ENCODE results near the gene MYL6.

The MYL6 gene

GRCh38 chr12:56165369-56165768, 7.2 kb downstream of the MYL6 start:
- Histone ChIP-seq H3K27me3 (ENCODE audit: insufficient read depth, poor library complexity, severe bottlenecking) (no peaks in the 10 kb centered on the region), H3K27ac (replicated peaks) (no peak overlapping the region), H3K4me3 (replicated peaks; ENCODE audit: insufficient read depth, low read length) (no peak overlapping the region)
- TF ChIP-seq GABPA (IDR thresholded peaks at IDR 0.05; ENCODE audit: low read depth), result no peak
- no peak for TF ChIP-seq SPI1 (IDR thresholded peaks at IDR 0.05; ENCODE audit: borderline replicate concordance, low read depth)
- TF ChIP-seq POLR2AphosphoS5 (IDR thresholded peaks at IDR 0.05; ENCODE audit: low read depth), result no peak
- TF ChIP-seq, protein P1, sequence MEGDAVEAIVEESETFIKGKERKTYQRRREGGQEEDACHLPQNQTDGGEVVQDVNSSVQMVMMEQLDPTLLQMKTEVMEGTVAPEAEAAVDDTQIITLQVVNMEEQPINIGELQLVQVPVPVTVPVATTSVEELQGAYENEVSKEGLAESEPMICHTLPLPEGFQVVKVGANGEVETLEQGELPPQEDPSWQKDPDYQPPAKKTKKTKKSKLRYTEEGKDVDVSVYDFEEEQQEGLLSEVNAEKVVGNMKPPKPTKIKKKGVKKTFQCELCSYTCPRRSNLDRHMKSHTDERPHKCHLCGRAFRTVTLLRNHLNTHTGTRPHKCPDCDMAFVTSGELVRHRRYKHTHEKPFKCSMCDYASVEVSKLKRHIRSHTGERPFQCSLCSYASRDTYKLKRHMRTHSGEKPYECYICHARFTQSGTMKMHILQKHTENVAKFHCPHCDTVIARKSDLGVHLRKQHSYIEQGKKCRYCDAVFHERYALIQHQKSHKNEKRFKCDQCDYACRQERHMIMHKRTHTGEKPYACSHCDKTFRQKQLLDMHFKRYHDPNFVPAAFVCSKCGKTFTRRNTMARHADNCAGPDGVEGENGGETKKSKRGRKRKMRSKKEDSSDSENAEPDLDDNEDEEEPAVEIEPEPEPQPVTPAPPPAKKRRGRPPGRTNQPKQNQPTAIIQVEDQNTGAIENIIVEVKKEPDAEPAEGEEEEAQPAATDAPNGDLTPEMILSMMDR (IDR thresholded peaks at IDR 0.05; ENCODE audit: insufficient read depth, low read length), result no peak
- TF ChIP-seq, protein P2, sequence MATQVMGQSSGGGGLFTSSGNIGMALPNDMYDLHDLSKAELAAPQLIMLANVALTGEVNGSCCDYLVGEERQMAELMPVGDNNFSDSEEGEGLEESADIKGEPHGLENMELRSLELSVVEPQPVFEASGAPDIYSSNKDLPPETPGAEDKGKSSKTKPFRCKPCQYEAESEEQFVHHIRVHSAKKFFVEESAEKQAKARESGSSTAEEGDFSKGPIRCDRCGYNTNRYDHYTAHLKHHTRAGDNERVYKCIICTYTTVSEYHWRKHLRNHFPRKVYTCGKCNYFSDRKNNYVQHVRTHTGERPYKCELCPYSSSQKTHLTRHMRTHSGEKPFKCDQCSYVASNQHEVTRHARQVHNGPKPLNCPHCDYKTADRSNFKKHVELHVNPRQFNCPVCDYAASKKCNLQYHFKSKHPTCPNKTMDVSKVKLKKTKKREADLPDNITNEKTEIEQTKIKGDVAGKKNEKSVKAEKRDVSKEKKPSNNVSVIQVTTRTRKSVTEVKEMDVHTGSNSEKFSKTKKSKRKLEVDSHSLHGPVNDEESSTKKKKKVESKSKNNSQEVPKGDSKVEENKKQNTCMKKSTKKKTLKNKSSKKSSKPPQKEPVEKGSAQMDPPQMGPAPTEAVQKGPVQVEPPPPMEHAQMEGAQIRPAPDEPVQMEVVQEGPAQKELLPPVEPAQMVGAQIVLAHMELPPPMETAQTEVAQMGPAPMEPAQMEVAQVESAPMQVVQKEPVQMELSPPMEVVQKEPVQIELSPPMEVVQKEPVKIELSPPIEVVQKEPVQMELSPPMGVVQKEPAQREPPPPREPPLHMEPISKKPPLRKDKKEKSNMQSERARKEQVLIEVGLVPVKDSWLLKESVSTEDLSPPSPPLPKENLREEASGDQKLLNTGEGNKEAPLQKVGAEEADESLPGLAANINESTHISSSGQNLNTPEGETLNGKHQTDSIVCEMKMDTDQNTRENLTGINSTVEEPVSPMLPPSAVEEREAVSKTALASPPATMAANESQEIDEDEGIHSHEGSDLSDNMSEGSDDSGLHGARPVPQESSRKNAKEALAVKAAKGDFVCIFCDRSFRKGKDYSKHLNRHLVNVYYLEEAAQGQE (IDR thresholded peaks at IDR 0.05; ENCODE audit: insufficient replicate concordance, low read depth), result no peak
- DNase-seq (ENCODE audit: low read depth in 1 of 2, low spot score in 1 of 2), result no peak

- no peak for DNase-seq (ENCODE audit: low read depth in 1 of 2, low spot score in 1 of 2)
- 0 out of 2 replicates have a peak, but pooled peaks have one; percentile 4 for TF ChIP-seq POLR2AphosphoS5 (IDR thresholded peaks at IDR 0.05; ENCODE audit: low read depth)
- TF ChIP-seq, protein P1 (IDR thresholded peaks at IDR 0.05; ENCODE audit: insufficient read depth, low read length), result no peak
- TF ChIP-seq, protein P2 (IDR thresholded peaks at IDR 0.05; ENCODE audit: insufficient replicate concordance, low read depth), result no peak
- no peak overlapping the region for H3K4me3 ChIP-seq (replicated peaks; ENCODE audit: insufficient read depth, low read length)
- H3K27me3 ChIP-seq (ENCODE audit: insufficient read depth, poor library complexity, severe bottlenecking), result no peaks in the 10 kb centered on the region
- no peak overlapping the region for H3K27ac ChIP-seq (replicated peaks)
Measured at GRCh38 chr12:56169229-56169759, 11.1 kb downstream of the MYL6 start.

DNA sequence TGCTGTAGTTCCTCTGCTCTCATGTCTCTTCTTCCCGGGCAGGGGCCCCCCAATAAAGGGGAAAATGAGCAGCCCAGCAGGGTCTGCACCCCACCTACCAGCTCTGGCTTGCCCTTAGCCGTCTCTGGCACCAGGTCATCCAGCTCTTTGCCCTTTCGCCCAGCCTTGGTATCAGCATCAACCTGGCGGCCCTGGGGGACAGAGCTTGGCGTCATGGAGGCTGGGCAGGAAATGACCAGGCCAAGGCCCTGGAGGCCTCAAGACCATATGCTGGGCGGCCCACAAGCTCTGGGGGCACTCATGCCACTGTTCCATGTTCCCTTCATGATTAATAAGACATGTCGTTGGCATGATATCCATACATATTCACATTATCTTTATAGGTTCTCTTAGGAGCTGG, 14.7 kb downstream of the MYL6 start:
- no peak overlapping the region for H3K4me3 ChIP-seq (replicated peaks; ENCODE audit: insufficient read depth, low read length)
- H3K27ac ChIP-seq (replicated peaks), result no peak overlapping the region
- no peak for TF ChIP-seq SPI1 (IDR thresholded peaks at IDR 0.05; ENCODE audit: borderline replicate concordance, low read depth)
- TF ChIP-seq, protein P1 (IDR thresholded peaks at IDR 0.05; ENCODE audit: insufficient read depth, low read length), result no peak
- TF ChIP-seq POLR2AphosphoS5 (IDR thresholded peaks at IDR 0.05; ENCODE audit: low read depth), result no peak

DNA sequence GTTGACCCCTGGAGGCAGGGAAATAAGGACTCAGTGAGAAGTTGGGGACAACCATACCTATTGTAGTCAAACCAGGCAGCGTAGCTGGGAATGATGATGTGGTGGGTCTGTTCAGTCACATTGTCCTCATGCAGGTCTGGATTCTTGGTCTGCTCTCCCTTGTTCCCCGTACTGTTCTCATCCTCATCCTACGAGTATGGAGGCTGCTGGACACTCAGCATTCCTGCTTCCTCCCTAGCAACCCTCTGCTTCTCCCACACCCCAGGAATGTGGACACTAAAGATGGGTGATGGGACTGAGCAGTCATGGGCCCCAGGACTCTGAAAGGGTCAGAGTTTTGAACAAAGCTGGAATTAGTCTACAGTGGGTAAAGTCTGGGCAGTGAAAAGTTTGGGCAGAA, 20.2 kb downstream of the MYL6 start:
- Histone ChIP-seq H3K27ac (replicated peaks) (no peak overlapping the region), H3K4me3 (replicated peaks; ENCODE audit: insufficient read depth, low read length) (no peak overlapping the region), H3K27me3 (ENCODE audit: insufficient read depth, poor library complexity, severe bottlenecking) (no peaks in the 10 kb centered on the region)
- TF ChIP-seq SPI1 (IDR thresholded peaks at IDR 0.05; ENCODE audit: borderline replicate concordance, low read depth) (no peak), POLR2AphosphoS5 (IDR thresholded peaks at IDR 0.05; ENCODE audit: low read depth) (no peak), GABPA (IDR thresholded peaks at IDR 0.05; ENCODE audit: low read depth) (no peak)
- TF ChIP-seq, protein P1 (IDR thresholded peaks at IDR 0.05; ENCODE audit: insufficient read depth, low read length), result no peak
- TF ChIP-seq, protein P2 (IDR thresholded peaks at IDR 0.05; ENCODE audit: insufficient replicate concordance, low read depth), result no peak
- DNase-seq (ENCODE audit: low read depth in 1 of 2, low spot score in 1 of 2), result no peak

More for the DNA sequence above, 14.7 kb downstream of the MYL6 start:
- H3K27me3 ChIP-seq (ENCODE audit: insufficient read depth, poor library complexity, severe bottlenecking), result no peaks in the 10 kb centered on the region
- no peak for DNase-seq (ENCODE audit: low read depth in 1 of 2, low spot score in 1 of 2)

Data from HL-60 (cell line).